ENCODE results near the gene AHDC1.

DNA sequence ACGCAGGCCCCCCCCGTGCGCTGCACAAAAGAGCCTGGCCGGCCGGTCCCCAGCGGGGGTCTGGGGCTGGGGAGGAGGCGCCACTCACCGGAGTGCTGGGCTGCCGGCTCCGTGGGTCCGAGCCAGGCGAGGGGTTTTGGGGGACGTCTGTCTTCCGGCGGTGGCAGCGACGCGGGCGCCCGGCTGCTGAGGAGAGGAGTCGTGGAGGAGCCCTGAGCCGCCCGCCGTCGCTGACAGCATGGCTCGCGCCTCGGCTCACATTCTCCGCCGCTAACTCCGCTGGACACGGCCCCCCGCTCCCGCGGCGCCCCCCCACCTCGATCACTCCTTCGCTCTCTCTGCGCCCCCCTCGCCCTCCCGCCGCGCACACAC lies 649 bp downstream of the AHDC1 start:
- no peak for TF ChIP-seq NR3C1 (CRISPR knock-in tag; IDR thresholded peaks at IDR 0.05)
- TF ChIP-seq, protein P1, sequence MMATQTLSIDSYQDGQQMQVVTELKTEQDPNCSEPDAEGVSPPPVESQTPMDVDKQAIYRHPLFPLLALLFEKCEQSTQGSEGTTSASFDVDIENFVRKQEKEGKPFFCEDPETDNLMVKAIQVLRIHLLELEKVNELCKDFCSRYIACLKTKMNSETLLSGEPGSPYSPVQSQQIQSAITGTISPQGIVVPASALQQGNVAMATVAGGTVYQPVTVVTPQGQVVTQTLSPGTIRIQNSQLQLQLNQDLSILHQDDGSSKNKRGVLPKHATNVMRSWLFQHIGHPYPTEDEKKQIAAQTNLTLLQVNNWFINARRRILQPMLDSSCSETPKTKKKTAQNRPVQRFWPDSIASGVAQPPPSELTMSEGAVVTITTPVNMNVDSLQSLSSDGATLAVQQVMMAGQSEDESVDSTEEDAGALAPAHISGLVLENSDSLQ (IDR thresholded peaks at IDR 0.05), result no peak
- TF ChIP-seq, protein P2, sequence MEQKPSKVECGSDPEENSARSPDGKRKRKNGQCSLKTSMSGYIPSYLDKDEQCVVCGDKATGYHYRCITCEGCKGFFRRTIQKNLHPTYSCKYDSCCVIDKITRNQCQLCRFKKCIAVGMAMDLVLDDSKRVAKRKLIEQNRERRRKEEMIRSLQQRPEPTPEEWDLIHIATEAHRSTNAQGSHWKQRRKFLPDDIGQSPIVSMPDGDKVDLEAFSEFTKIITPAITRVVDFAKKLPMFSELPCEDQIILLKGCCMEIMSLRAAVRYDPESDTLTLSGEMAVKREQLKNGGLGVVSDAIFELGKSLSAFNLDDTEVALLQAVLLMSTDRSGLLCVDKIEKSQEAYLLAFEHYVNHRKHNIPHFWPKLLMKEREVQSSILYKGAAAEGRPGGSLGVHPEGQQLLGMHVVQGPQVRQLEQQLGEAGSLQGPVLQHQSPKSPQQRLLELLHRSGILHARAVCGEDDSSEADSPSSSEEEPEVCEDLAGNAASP (IDR thresholded peaks at IDR 0.05), result no peak
- no peak for TF ChIP-seq SIN3B (IDR thresholded peaks at IDR 0.05; ENCODE audit: low read depth)
- TF ChIP-seq, protein P3, sequence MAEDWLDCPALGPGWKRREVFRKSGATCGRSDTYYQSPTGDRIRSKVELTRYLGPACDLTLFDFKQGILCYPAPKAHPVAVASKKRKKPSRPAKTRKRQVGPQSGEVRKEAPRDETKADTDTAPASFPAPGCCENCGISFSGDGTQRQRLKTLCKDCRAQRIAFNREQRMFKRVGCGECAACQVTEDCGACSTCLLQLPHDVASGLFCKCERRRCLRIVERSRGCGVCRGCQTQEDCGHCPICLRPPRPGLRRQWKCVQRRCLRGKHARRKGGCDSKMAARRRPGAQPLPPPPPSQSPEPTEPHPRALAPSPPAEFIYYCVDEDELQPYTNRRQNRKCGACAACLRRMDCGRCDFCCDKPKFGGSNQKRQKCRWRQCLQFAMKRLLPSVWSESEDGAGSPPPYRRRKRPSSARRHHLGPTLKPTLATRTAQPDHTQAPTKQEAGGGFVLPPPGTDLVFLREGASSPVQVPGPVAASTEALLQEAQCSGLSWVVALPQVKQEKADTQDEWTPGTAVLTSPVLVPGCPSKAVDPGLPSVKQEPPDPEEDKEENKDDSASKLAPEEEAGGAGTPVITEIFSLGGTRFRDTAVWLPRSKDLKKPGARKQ (CRISPR knock-in tag; IDR thresholded peaks at IDR 0.05), result no peak

Measured in K562 (cell line).